Measurements from ENCODE around the gene CGB3.

CGB3 gene

DNA sequence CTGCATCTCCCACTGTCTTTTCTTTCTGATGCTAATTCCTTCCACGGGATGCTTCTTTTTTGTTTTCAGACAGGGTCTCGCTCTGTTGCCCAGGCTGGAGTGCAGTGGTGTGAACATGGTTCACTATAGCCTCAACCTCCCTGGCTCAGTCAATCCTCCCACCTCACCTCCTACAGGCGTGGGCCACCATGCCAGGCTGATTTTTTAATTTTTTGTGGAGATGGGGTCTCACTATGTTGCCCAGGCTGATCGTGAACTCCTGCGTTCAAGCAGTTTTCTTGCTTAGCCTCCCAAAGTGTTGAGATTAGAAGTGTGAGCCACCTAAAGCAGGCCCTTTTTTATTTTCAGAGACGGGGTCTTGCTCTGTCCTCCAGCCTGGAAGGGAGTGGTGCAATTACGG, 35.8 kb downstream of the CGB3 start:
- DNase-seq (ENCODE audit: low read depth), result no peak

DNA sequence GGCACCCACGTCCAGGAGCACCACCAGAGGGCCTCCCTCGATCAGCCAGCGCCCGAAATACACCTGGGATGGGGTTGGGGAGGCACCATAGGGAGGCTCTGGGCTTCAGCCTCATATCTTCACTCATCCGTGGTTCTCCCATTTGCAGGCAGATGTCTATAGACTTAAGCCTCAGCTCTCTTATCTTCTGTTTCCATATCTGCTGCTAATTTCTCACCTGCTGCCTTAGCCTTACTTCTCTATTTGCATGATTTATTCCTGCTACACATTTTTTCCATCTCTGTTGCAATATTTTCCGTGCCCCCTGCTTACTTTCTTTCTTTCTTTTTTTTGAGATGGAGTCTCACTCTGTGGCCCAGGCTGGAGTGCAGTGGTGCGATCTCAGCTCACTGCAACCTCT, 36.8 kb downstream of the CGB3 start:
- no peak for DNase-seq (ENCODE audit: low read depth)

DNA sequence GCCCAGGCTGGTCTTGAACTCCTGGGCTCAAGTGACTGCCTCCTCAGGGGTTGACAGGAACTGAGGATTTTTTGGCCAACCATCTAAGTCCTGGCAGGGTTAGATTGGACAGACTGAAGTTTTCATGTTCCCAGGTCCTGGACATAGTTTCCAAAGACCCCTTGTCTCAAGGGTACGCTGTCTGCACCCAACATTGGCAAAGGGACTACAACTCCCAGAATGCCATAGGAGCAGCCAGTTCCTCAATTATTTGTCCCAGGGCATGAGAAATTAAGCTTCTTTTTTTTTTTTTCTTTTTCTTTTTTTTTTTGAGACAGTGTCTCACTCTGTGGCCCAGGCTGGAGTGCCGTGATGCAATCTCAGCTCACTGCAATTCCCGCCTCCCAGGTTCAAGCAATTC, 37.9 kb downstream of the CGB3 start:
- no peak for DNase-seq (ENCODE audit: low read depth)

DNA sequence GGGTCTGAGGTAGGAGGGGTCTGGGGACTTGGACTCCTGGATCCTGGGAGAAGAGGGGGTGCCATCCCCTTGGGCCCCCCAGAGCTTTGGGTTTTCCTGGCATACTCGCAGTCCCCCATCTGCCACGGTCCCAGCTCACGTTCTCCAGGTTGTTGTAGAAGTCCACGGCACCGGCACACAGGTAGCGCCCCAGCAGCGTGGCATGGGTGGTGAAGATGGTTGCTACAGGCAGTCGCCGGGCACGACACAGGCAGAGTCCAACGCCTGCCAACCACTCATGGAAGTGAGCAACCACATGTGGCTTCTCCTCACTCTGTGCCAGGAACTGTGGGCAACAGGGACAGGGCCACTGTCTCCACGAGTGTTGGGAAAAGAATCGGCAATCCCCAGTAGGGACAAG, 38.4 kb downstream of the CGB3 start:
- DNase-seq (ENCODE audit: low read depth), result no peak

DNA sequence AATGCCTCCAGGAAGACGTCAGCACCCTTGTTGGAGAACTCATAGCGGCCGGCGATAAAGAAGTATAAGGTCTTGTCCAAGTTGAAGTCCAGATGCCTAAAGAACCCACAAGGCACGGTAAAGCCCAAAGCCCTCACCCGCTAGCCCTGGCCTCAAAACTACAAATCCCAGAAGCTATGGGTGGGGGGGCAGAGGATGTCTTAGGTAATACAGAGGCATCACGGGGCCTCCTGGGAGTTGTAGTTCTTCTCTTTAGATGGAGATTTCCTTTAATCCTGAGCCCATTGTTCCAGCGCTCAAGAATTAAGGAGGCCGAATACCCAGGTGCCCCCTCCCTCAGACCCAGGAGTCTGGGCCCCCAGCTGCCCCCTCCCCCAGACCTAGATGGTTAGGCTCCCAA, 41.9 kb downstream of the CGB3 start:
- DNase-seq (ENCODE audit: low read depth), result no peak

DNA sequence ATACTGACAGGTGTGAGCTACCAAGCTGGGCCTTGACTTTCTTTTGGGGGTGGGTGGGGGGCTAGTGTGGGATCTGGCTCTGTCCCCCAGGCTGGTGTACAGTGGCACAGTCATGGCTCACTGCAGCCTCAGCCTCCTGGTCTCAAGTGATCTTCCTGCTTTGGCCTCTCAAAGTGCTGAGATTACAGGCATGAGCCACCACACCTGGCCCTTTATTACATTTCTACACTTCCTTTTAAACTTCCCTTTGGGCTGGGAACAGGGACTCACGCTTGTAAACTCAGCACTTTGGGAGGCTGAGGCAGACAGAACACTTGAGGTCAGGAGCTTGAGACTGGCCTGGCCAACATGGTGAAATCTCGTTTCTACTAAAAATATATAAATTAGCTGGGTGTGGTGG, 47.1 kb downstream of the CGB3 start:
- no peak for DNase-seq (ENCODE audit: low read depth)

DNA sequence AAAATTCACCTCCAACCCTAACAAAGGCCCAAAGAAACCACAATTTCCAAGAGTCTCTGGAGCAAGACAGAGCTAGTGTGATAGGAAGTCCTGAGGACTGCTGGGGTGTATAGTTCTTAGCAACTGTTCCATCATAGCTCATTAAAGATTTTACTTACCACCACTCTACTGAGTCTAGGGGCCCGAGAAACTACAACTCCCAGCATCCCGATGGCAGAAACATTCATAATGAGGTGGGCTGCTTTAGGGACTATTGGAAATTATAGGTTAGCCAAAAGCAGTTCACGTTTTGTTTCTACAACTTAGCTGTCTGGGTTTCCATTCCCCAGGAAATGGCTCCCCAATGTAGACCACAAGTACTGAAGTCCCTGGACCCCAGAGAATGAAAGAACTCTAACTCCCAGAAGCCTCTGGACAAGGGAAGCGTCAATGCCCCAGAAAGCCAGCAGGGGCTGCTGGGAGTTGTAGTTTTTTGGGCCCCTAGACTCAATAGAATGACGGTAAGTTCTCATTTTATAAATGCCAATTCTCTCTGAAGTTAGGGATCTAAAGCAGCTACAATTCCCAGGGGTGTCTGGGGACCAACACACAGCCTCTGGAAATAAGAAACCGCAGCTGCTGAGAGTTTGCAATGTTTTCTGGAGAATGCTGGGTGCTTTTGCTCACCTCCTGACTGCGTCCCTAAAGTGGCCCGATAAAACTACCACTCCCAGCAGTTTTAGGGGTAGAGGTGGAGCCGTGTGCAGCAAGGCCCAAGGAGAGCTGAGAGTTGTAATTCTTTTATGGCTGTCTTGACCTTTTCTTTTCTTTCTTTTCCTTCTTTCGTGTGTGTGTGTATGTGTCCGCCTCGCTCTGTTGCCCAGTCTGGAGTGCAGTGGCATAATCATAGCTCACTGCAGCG, 47.9 kb downstream of the CGB3 start:
- DNase-seq (ENCODE audit: low read depth), result no peak
